DND-41 (cell line): ENCODE results near the gene MATR3.

ENCODE experiments used
- ATAC-seq: fragments of 200-7000 bp; cut with Tn5 transposase; 3 replicates; pipeline ENCODE4 v1.9.1; 2021; ENCODE audit warnings: low read depth; ENCODE audit not compliant: insufficient read depth
- DNase-seq: peaks from one replicate; pipeline ENCODE4 v3.0.0-alpha.2; 2020
- H2AFZ ChIP-seq: 2 replicates; pipeline ENCODE4 v1.6.0; 2012; ENCODE audit warnings: low read depth, low read length
- H3K27ac ChIP-seq: 2 replicates; pipeline ENCODE4 v1.5.1; 2012; ENCODE audit warnings: low read length, inconsistent platforms
- H3K27me3 ChIP-seq: fragments of 200-600 bp; sonication (generic); 2 replicates; pipeline ENCODE4 v1.6.0; 2012; ENCODE audit warnings: low read length, mild to moderate bottlenecking, inconsistent platforms; ENCODE audit not compliant: insufficient read depth, poor library complexity
- H3K36me3 ChIP-seq: 2 replicates; pipeline ENCODE4 v1.5.1; 2012; ENCODE audit warnings: low read length, inconsistent platforms; ENCODE audit not compliant: insufficient read depth
- H3K4me1 ChIP-seq: 2 replicates; pipeline ENCODE4 v1.5.1; 2012; ENCODE audit warnings: mild to moderate bottlenecking, low read length; ENCODE audit not compliant: insufficient read depth
- H3K4me2 ChIP-seq: 2 replicates; pipeline ENCODE4 v1.6.0; 2012; ENCODE audit warnings: mild to moderate bottlenecking, moderate library complexity, low read length, inconsistent platforms; ENCODE audit not compliant: insufficient read depth
- H3K4me3 ChIP-seq, 2 experiments: fragments of 200-600 bp in 1 of 2; shearing (Covaris generic) in 1 of 2; 2 replicates each; pipeline ENCODE4 v1.5.1; 2012 to 2016; ENCODE audit warnings: inconsistent platforms in 2 of 2, low read length in 2 of 2, mild to moderate bottlenecking in 2 of 2, low read depth in 1 of 2, moderate library complexity in 1 of 2
- H3K79me2 ChIP-seq: 2 replicates; pipeline ENCODE4 v1.6.0; 2012; ENCODE audit warnings: low read length, inconsistent platforms; ENCODE audit not compliant: insufficient read depth
- H3K9ac ChIP-seq: 2 replicates; pipeline ENCODE4 v1.6.0; 2012; ENCODE audit warnings: low read depth, mild to moderate bottlenecking, inconsistent platforms, low read length, moderate library complexity
- H3K9me3 ChIP-seq: 2 replicates; pipeline ENCODE4 v1.5.1; 2012; ENCODE audit warnings: low read length, moderate library complexity, mild to moderate bottlenecking, inconsistent platforms; ENCODE audit not compliant: insufficient read depth, severe bottlenecking
- H4K20me1 ChIP-seq: 2 replicates; pipeline ENCODE4 v1.6.0; 2012; ENCODE audit warnings: low read length; ENCODE audit not compliant: insufficient read depth
- EZH2 ChIP-seq: IDR thresholded peaks from 3 replicates; pipeline ENCODE4 v1.6.1; 2012; ENCODE audit warnings: borderline replicate concordance, low read depth, mild to moderate bottlenecking, moderate library complexity, low read length, inconsistent platforms; ENCODE audit not compliant: severe bottlenecking
- TF ChIP-seq, protein P1 (sequence below): IDR thresholded peaks from 2 replicates; pipeline ENCODE4 v1.5.1; 2012; ENCODE audit warnings: borderline replicate concordance, low read length, moderate library complexity, mild to moderate bottlenecking; ENCODE audit not compliant: poor library complexity, severe bottlenecking; ENCODE audit errors: extremely low read depth

Gene MATR3

DNA sequence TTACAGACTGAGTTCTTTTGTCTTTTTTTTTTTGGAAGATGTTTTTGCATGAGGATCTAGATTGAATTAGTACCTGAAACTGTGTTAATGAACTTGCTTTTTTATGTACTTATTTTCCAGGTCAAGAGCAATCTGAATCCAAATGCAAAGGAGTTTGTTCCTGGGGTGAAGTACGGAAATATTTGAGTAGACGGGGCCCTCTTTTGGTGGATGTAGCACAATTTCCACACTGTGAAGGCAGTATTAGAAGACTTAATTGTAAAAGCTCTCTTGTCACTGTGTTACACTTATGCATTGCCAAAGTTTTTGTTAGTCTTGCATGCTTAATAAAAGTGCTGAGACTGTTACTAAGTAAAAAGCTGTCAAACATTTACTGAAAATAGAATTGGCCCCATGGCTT is 75.1 kb downstream of the MATR3 start:
- Histone ChIP-seq H4K20me1 (peaks cover 18% of the 10 kb centered on the region), H3K4me1 (no peaks in the 10 kb centered on the region), H3K9ac (no peak overlapping the region), H3K9me3 (no peaks in the 10 kb centered on the region), H3K27me3 (no peaks in the 10 kb centered on the region), H3K4me3 (no peak overlapping the region), H3K27ac (no peak overlapping the region), H3K79me2 (peaks cover 35% of the 10 kb centered on the region), H3K36me3 (peaks cover 82% of the 10 kb centered on the region), H2AFZ (no peak overlapping the region), H3K4me2 (no peak overlapping the region)
- DNase-seq, result no peak
- no peak for ATAC-seq
- no peak for TF ChIP-seq EZH2
- TF ChIP-seq, protein P1, sequence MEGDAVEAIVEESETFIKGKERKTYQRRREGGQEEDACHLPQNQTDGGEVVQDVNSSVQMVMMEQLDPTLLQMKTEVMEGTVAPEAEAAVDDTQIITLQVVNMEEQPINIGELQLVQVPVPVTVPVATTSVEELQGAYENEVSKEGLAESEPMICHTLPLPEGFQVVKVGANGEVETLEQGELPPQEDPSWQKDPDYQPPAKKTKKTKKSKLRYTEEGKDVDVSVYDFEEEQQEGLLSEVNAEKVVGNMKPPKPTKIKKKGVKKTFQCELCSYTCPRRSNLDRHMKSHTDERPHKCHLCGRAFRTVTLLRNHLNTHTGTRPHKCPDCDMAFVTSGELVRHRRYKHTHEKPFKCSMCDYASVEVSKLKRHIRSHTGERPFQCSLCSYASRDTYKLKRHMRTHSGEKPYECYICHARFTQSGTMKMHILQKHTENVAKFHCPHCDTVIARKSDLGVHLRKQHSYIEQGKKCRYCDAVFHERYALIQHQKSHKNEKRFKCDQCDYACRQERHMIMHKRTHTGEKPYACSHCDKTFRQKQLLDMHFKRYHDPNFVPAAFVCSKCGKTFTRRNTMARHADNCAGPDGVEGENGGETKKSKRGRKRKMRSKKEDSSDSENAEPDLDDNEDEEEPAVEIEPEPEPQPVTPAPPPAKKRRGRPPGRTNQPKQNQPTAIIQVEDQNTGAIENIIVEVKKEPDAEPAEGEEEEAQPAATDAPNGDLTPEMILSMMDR, result peak; percentile 40

DNA sequence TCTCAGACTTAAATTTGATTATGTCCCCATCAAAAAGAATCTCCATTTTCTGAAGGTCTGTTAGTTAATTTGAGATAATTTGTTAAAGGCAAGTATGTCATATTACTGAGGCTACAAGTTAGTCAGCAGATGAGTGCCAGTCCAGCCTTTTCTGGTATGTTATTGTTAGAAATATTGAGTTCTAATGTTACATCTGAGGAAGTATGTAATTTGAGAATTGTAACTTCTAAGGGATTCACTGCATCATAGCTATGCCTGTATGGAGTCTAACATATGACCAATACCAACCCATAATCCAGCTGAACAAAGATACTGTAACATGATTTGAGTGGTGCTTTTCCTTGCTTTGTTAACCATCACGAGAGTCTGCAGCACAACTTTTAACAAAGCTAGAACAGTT is 75.6 kb downstream of the MATR3 start:
- Histone ChIP-seq H3K27me3 (no peaks in the 10 kb centered on the region), H3K9ac (no peak overlapping the region), H4K20me1 (peaks cover 14% of the 10 kb centered on the region; the same call in 1 of the 2 replicates), H3K27ac (no peak overlapping the region), H3K4me3 (no peak overlapping the region), H3K4me2 (no peak overlapping the region), H3K36me3 (peaks cover 81% of the 10 kb centered on the region), H2AFZ (no peak overlapping the region), H3K9me3 (no peaks in the 10 kb centered on the region), H3K4me1 (no peaks in the 10 kb centered on the region), H3K79me2 (peaks cover 29% of the 10 kb centered on the region)
- no peak for DNase-seq
- ATAC-seq, result no peak
- no peak for TF ChIP-seq EZH2
- TF ChIP-seq, protein P1, result no peak

DNA sequence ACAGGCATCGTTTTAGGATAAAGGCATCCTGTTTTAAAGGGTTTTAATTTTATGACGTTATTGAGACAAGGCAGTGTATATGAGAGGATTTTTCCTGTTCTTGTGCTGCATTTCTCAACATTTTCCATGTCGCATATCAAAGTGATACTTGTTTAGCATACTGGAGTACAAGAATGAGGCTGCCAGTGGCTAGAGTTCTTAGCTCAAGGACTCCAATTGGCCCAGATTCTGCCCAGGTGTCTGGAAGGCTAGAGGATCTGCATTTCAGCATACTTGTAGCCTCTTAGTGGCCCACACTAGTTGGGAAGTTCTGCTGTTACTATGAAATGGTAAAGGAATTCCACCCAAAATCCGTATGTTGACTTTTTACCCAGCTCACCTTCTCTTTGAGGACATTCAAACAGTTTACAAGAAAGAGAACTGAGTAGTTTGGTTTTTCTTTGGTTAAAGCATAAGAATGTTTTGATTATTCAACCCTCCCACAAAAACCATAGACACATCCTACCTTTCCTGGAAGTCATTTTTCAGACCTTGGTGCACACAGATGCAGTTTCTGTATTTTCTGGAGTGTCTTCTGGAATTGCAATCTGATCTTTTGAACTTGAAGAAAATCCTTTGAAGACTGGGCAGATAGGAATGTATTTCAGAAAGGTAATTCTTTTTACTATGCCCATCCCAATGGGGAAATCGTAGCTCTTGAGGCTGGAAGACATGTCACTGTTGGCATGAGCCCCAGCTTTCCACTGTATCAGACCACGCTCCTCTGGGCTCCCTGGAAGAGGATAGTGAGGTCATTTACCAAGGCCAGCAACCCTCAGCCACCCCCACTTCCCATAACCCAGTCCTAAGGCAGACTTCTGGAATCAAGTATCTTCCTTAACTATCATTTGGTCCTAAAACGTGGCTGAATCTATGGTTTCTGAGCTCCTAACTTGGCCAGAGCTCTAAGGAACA is 78.2 kb downstream of the MATR3 start:
- H3K9ac ChIP-seq, result no peak overlapping the region
- H3K4me1 ChIP-seq, result no peaks in the 10 kb centered on the region
- no peak overlapping the region for H3K4me3 ChIP-seq
- no peak for ATAC-seq
- TF ChIP-seq, protein P1, result no peak
- no peak for TF ChIP-seq EZH2
- H3K4me2 ChIP-seq, result no peak overlapping the region
- H4K20me1 ChIP-seq, result 0 out of 2 replicates have a peak, but pooled peaks cover 9% of the 10 kb centered on the region
- no peaks in the 10 kb centered on the region for H3K27me3 ChIP-seq
- no peak for DNase-seq
- H3K36me3 ChIP-seq, result peaks cover 69% of the 10 kb centered on the region
- 0 out of 2 replicates have a peak overlapping the region, but pooled peaks have one; percentile 2 for H3K27ac ChIP-seq
- H3K79me2 ChIP-seq, result peaks cover 13% of the 10 kb centered on the region
- no peak overlapping the region for H2AFZ ChIP-seq
- no peaks in the 10 kb centered on the region for H3K9me3 ChIP-seq
